ENCODE measurements around the gene IFNAR1.
A peak's percentile ranks its signal among the peaks of the same experiment; 100 is the strongest.

The IFNAR1 gene

GRCh38 chr21:33324291-33325221 is at the start of gene IFNAR1:
IFNAR1 (plus strand) TSS chr21:33324970; CDS start chr21:33325056, 86 bp downstream.
- DNase-seq: peak; percentile 99

DNA sequence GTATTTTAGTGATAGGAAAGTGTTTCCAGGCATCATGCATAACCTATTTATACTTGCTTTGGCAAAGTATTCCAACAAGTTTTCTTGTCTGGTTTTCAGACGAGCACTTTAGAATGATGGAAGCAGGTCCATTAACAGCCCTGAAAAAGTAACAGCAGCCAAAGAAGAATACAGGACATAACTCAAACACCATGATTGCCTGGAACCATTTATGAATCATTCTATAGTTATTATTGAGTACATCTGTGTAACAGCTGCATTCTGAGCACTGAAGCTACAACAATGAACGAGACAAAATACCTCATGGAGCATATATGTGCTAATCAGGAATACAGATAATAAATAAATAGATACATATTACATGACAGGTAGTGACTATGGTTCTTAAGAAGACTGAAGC is 46.0 kb upstream of the IFNAR1 start:
- no peak for DNase-seq

GRCh38 chr21:33279330-33279820 is 45.4 kb upstream of the IFNAR1 start:
- DNase-seq: no peak

DNA sequence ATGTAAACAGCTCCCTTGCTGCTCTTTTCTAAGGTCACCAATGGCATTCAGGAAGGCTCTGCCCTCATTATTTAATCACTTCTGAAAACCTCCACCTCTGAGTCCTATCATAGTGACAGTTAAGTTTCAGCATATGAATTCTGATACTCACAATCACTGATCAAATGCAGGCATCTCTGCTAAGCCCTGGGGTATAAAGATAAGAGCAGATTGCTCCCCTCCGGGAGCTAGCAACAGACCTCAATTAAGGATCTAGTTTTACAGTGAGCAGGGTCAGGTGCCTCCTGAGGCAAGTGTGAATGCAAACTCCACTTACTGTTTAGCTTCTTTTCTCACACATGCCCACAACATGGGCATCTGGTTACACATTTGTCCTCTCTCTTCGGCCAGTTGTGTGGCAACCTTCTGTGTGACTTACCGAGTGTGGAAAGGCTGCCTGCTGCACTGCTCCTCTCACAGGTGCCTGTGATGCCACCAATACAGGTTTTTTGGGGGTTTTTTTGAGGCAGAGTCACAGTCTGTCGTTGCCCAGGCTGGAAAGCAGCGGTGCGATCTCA is 43.6 kb upstream of the IFNAR1 start:
- DNase-seq: no peak

- DNase-seq: no peak
These were observed 41.6 kb upstream of the IFNAR1 start for GRCh38 chr21:33283203-33283602.

- no peak for DNase-seq
These were observed 38.7 kb upstream of the IFNAR1 start for GRCh38 chr21:33286076-33286475.

DNA sequence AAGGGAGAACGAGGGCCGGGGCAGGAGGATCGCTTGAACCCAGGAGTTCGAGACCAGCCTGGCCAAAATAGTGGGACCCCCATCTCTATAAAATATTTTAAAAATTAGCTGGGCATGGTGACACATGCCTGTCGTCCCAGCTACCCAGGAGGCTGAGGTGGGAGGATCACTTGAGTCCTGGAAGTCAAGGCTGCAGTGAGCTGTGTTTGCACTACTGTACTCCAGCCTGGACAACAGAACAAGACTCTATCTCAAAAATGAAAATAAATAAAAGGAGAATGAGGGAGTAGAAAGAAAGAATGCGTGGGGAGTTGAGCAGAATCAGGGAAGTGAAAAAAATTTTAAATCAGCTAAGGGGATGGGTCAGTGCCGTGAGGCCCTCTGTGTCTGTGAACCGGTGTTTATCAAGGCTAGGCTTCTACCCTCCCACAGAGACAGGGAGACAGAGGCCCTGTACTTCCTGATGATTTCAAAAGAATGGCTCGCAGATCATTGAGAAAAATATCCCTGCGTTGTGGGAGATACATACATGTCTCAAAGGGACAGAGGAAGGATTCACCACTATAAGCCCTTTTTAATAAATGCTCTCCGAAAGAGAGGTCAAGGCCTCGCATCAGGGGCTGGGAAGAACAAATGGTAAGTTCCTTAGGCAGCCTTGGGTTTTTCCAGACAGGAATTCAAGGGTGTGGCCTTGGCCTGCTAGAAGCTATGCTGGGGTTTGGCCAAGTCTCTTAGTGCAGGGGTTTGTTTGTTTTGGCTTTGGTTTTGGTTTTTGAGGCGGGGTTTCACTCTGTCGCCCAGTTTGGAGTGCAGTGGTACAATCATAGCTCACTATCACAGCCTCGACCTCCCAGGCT is 37.9 kb upstream of the IFNAR1 start:
- no peak for DNase-seq

DNA sequence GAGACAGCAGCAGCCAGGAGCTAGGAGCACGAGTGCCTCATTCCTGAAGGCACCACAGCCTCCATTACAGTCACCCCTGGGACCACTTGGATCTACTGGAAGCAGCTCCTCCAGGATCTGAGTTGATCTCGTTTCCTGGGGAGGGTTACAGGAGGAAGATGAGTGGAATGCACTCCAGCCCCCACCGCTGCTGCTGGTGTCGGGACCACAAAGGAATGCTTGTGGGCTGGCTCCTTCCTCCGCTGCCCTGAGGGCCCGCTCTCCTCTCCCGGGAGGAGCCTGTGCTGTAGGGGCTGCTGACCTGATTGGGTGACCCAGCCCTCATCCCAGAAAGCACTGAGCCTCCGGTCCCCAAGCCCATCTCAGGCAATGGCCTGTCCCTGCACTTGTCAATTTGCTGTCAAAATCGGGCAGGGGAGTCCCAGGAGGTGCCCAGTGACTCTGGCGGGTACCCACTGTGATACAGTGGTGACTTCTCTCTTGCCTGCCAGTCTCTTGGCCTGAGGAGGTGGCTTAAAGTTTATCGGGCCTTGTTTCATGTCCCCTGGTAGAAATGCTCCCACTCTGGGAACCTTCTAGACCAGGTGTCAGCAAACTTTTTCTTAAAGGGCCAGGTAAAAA is 35.5 kb upstream of the IFNAR1 start:
- DNase-seq: no peak

DNA sequence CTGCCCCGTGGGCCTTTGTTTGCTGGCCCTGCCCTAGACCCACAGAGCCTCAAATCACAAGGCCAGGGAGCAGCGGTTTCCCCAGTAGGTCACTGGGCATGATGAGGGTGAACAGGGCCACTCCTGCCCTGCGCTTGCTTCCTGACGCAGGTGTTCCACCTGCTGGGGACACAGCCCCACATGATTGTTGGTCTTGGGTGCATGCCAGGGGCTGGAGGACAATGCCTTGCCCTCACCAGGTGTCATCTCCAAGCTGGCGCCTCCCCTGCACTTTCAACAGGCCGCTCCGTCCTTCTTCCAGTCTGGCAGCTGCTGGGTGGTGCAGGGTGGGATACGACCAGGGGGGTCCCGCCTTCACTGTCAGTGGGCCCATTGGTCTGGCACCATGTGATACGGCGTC is 34.3 kb upstream of the IFNAR1 start:
- DNase-seq: no peak

DNA sequence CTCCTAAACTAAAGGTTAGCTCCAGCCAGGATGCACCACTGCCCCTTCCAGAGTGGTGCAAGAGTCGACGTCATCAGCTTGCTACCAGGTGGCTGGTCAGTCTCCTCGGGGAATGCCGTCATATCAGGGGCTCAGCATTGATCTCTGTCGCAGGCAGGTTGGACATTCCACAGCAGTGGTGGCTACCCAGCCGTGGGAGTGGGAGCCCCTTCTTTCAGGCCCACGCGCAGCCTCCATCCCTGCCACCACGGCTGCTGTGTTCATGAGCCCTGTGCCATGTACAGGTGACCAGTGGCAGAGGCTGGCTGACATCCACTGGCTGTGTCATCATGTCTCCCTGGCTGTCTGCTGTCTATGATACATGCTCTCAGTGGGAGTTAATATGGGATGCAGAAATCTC is 33.1 kb upstream of the IFNAR1 start:
- no peak for DNase-seq

GRCh38 chr21:33292724-33293123 is 32.0 kb upstream of the IFNAR1 start:
- no peak for DNase-seq

- no peak for DNase-seq
These were observed 31.6 kb upstream of the IFNAR1 start for GRCh38 chr21:33293136-33293535.

GRCh38 chr21:33293811-33294216 is 31.0 kb upstream of the IFNAR1 start:
- DNase-seq: no peak

DNA sequence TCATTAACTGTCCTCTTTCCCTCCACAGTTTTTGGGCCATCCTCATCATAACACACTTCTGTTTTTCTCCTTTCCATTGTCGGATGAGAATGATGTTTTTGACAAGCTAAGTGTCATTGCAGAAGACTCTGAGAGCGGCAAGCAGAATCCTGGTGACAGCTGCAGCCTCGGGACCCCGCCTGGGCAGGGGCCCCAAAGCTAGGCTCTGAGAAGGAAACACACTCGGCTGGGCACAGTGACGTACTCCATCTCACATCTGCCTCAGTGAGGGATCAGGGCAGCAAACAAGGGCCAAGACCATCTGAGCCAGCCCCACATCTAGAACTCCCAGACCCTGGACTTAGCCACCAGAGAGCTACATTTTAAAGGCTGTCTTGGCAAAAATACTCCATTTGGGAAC is 28.6 kb upstream of the IFNAR1 start:
- no peak for DNase-seq

DNA sequence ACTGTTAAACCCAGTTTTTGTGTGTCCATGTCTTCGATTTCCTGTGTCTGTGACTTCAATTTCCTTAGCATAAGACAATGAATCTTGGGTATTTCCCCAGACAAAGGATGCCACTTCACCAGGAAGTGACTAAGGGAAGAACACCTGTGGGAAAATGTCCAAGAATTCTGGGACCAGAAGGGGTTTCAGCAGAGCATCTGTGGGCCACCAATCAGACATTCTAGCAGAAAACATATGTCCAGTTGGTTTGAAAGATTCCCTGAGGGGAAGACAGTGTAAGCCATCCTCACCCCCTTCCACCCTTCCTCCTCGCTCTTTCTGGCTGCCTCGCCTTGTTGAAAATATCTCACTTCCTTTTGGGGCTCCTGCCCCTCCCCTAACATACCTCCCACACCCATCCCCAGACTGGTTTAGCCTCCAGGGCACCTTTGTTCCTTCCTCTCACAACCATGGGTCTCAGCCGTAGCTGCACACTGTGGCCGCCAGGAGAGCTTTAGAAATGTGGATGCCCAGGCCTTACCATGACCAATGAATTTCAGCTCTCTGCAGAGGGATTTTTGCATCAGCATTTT is 25.5 kb upstream of the IFNAR1 start:
- DNase-seq: peak; percentile 43 to 45

DNA sequence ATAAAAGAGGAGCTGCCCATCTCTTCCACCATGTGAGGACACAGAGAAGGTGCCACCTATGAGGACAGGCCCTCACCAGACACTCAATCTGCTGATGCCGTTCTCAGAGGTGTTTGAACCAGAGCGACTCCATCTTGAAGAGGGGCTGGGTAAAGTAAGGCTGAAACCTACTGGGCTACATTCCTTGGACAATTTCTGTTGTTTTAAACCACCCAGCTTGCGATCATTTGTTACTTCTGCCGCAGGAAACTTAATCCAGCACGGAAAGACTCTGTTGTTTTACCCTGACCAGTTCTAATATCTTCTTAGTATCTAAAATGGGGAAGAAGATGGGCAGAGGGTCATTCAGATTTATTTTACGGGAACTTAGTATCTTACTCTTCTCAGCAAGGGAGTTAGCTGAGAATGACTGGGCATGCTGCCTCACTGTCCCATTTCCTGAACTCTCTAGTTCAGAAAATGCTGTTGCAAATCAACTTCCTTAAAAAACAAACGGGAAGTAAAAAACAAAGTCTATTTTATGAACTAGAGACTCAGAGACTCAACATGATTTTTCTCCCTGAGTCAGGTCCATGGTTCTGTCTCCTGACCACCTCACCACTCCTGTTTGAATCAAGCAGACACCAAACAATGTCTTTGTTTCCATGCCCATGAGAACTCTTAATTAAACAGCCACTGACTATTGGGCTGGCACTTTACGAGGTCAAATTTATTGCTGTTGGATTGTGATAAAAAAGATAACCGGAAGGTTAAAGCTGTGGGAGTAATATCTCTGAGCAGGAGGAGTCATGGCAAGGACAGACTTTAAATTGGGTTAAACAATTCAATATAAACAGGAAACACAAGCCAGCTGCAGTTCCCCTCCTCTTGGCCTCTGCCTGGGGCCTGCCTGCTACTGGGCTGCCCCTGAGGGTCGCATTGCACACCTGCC is 23.8 kb upstream of the IFNAR1 start:
- DNase-seq: no peak

- no peak for DNase-seq
These were observed 23.2 kb upstream of the IFNAR1 start for GRCh38 chr21:33301632-33302002.

DNA sequence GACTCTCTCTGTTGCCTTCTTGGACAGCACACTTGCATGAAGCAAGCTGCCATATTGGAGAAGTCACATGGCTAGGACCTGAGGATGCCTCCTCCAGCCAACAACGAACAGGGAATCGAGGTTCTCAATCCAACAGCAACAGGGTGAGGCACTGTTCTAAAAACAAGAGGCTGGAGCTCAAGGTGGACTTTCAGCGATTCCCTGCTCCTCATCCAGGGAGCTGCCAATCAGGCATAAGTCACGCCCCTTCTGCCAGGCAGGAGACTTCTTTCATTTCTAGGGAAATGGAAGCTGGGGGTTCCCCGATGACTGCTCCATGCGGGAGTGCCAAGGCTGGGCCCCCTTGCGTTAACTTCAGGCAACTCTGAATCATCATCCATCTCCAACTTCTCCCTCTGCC is 22.7 kb upstream of the IFNAR1 start:
- DNase-seq: no peak

GRCh38 chr21:33302796-33303195 is 22.0 kb upstream of the IFNAR1 start:
- no peak for DNase-seq

DNA sequence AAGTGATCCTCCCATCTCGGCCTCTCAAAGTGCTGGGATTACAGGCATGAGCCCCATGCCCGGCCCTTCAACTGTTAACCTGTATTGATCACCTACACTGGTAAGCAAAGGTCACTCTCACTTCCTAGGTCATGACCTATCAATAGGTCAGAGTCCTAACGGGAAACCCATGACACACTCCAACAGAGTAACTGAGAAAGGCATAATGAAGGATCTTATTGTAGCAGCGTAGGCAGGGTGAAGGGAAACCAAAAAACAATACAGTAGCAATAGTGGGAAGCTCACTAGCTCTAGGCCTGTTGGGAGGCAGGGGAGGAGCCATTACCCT is 19.5 kb upstream of the IFNAR1 start:
- DNase-seq: no peak

GRCh38 chr21:33305938-33306337 is 18.8 kb upstream of the IFNAR1 start:
- DNase-seq: no peak

Measured in stimulated activated CD4-positive, alpha-beta T cell treated with anti-CD3 and anti-CD28 coated beads, Interleukin-2, amount 100 ng/mL, for 24 hours (primary cell).